Measurements from ENCODE around the gene SNAP29. TPM values are rescaled to one million over a fixed set of nuclear protein-coding genes. Genes with fewer than 3 reads are reported as not detected.

SNAP29 gene
- total and polyA plus RNA-seq, 9 of the 15 experiments (the other 6 are each of a cell fraction or from before 2014, with no cell fraction given) = 19.5 to 250 (median 75.9) TPM

GRCh38 chr22:20916916-20917810, 58.4 kb downstream of the SNAP29 start, which contains the start of gene CRKL (continued):
- no peak for TF ChIP-seq ELK3 (CRISPR knock-in tag; IDR thresholded peaks at IDR 0.05)
- TF ChIP-seq DMBX1 (CRISPR knock-in tag; IDR thresholded peaks at IDR 0.05; ENCODE audit: borderline replicate concordance) = no peak
- no peak for TF ChIP-seq ZNF551 (CRISPR knock-in tag; IDR thresholded peaks at IDR 0.05)
- TF ChIP-seq ZNF3 (CRISPR knock-in tag; IDR thresholded peaks at IDR 0.05) = no peak
- peak; percentile 85; the same call in 1 of the 2 replicates for TF ChIP-seq HDAC6 (IDR thresholded peaks at IDR 0.05; ENCODE audit: low read depth, low read length)
- TF ChIP-seq HDAC8 (tag; IDR thresholded peaks at IDR 0.05) = no peak
- peak; percentile 39; the same call in 1 of the 2 replicates for TF ChIP-seq RFX7 (CRISPR knock-in tag; IDR thresholded peaks at IDR 0.05)
- no peak for TF ChIP-seq ZNF395 (CRISPR knock-in tag; IDR thresholded peaks at IDR 0.05)
- TF ChIP-seq HSF4 (CRISPR knock-in tag; IDR thresholded peaks at IDR 0.05; ENCODE audit: borderline replicate concordance) = no peak
- peak; percentile 100 for TF ChIP-seq RBBP5 (IDR thresholded peaks at IDR 0.05; ENCODE audit: borderline replicate concordance, insufficient read depth, low read length, poor library complexity, severe bottlenecking)
- TF ChIP-seq ZFX (CRISPR knock-in tag; IDR thresholded peaks at IDR 0.05) = no peak
- no peak for TF ChIP-seq HMGN3 (IDR thresholded peaks at IDR 0.05; ENCODE audit: borderline replicate concordance, extremely low read depth, insufficient read length, low read depth, low read length)
- TF ChIP-seq RBM17 (IDR thresholded peaks at IDR 0.05; ENCODE audit: borderline replicate concordance, low read depth, low read length) = no peak
- TF ChIP-seq SIX5 (IDR thresholded peaks at IDR 0.05; ENCODE audit: borderline replicate concordance in 1 of 2, insufficient read depth in 1 of 2, low read depth in 1 of 2, low read length in 2 of 2) = no peak; a peak in 1 of 4 replicates
- no peak for TF ChIP-seq ZNF212 (CRISPR knock-in tag; IDR thresholded peaks at IDR 0.05)
- TF ChIP-seq HNRNPL (IDR thresholded peaks at IDR 0.05; ENCODE audit: low read depth, low read length) = peak; percentile 100
- no peak for TF ChIP-seq ZBTB7A (IDR thresholded peaks at IDR 0.05; ENCODE audit: borderline replicate concordance, control insufficient read depth, low read depth, low read length)
